Measurements from ENCODE around the gene VPS25. TPM values are rescaled to one million over a fixed set of nuclear protein-coding genes. Genes with fewer than 3 reads are reported as not detected.

The VPS25 gene
- total and polyA plus RNA-seq, 8 donors, result 4.1 to 79.6 (median 46.5) TPM

DNA sequence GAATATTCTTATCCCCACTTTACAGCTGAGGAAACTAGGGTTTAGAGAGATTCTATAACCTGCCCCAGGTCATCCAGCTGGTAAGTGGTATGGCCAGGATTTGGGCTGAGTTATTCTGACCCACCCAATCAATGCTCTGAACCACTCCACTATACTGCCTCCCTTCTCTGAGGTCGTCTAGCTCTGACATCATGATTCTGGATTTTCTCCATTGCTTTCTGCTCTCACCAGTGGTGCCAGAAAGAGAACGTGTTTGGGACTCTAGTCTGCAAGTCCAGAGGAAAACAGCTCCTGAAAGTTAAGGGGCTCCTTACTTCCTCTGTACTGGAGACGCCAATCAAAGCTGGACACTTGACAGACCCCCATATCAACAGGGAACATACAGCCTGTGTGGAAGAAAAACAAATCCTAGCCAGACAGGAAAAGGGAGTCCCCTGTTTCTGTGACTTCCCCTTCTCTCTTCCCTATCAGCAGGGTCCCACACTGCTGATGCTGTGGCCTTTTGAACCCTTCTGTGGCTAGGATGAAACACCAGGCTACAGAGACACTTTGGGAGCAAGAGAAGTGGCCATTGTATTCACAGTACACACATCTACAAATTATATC lies 22.4 kb upstream of the VPS25 start:
- H3K4me3 ChIP-seq, result no peak overlapping the region
- H3K9me3 ChIP-seq, result no peaks in the 10 kb centered on the region
- H3K27me3 ChIP-seq, result no peaks in the 10 kb centered on the region
- intact Hi-C loops (cut with DNase I; ENCODE audit: low total_unique reads), result no loop called here
- TF ChIP-seq POLR2AphosphoS5 (IDR thresholded peaks at IDR 0.05) (no peak), POLR2A (IDR thresholded peaks at IDR 0.05) (no peak), EP300 (IDR thresholded peaks at IDR 0.05) (no peak)
- DNase-seq, result peak in 1 of 2 donors; percentile 49
- 37 to 55% (median 42%) methylated on average over 3 of the region's 3 CpGs for WGBS, 5 donors
- no peaks in the 10 kb centered on the region for H3K36me3 ChIP-seq
- peak overlapping the region in 3 of 5 donors; percentile 51 to 64 (median 60) for H3K27ac ChIP-seq
- peaks cover 0 to 35% (median 22%) of the 10 kb centered on the region in 4 donors for H3K4me1 ChIP-seq

DNA sequence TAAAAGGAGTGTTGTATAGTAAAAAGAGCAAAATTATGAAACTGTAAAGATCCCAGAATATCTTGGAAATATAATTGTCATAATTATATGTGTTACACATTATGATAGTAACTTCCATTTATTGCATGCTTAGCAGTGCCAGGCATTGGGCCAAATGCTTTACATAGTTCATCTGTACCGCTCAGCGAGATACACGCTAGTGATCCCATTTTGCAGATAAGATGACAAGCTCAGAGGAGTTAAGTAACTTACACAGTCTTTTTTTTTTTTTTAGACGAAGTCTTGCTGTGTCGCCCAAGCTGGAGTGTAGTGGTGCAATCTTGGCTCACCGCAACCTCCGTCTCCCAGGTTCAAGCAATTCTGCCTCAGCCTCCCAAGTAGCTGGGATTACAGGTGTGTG lies 21.6 kb upstream of the VPS25 start:
- Histone ChIP-seq H3K4me3 (no peak overlapping the region), H3K9me3 (no peaks in the 10 kb centered on the region), H3K27ac (no peak overlapping the region), H3K36me3 (no peaks in the 10 kb centered on the region), H3K27me3 (no peaks in the 10 kb centered on the region), H3K4me1 (peaks cover 0 to 35% (median 22%) of the 10 kb centered on the region in 4 donors)
- TF ChIP-seq POLR2A (IDR thresholded peaks at IDR 0.05) (no peak), EP300 (IDR thresholded peaks at IDR 0.05) (no peak), POLR2AphosphoS5 (IDR thresholded peaks at IDR 0.05) (no peak)
- TF ChIP-seq, protein P1, sequence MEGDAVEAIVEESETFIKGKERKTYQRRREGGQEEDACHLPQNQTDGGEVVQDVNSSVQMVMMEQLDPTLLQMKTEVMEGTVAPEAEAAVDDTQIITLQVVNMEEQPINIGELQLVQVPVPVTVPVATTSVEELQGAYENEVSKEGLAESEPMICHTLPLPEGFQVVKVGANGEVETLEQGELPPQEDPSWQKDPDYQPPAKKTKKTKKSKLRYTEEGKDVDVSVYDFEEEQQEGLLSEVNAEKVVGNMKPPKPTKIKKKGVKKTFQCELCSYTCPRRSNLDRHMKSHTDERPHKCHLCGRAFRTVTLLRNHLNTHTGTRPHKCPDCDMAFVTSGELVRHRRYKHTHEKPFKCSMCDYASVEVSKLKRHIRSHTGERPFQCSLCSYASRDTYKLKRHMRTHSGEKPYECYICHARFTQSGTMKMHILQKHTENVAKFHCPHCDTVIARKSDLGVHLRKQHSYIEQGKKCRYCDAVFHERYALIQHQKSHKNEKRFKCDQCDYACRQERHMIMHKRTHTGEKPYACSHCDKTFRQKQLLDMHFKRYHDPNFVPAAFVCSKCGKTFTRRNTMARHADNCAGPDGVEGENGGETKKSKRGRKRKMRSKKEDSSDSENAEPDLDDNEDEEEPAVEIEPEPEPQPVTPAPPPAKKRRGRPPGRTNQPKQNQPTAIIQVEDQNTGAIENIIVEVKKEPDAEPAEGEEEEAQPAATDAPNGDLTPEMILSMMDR (IDR thresholded peaks at IDR 0.05), result no peak
- WGBS, 5 donors, result 61 to 73% (median 68%) methylated on average over 7 of the region's 7 CpGs
- peak in 1 of 2 donors; percentile 27 for DNase-seq
- intact Hi-C loops (cut with DNase I; ENCODE audit: low total_unique reads), result no loop called here

DNA sequence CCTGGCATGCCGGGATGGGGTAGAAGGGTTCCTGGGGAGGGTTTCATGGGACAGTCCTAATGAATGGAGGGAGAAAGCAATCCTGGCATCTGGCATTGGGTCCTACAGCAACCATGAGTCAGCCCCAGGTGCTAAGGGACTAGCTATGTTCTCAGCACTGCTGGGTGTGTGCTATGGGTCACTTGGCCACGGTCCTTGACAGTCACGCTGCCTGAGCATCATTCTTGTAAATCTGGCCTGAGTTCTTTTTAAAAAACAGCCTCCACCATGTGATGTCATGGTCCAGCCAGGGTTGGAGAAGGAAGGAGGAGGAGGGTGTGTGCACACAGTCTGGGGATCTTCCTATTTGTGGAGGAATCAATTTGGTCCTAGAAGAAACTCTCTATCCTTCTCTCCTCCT lies 18.5 kb upstream of the VPS25 start:
- TF ChIP-seq, protein P1 (IDR thresholded peaks at IDR 0.05), result no peak
- TF ChIP-seq POLR2AphosphoS5 (IDR thresholded peaks at IDR 0.05) (no peak), POLR2A (IDR thresholded peaks at IDR 0.05) (no peak), EP300 (IDR thresholded peaks at IDR 0.05) (no peak)

DNA sequence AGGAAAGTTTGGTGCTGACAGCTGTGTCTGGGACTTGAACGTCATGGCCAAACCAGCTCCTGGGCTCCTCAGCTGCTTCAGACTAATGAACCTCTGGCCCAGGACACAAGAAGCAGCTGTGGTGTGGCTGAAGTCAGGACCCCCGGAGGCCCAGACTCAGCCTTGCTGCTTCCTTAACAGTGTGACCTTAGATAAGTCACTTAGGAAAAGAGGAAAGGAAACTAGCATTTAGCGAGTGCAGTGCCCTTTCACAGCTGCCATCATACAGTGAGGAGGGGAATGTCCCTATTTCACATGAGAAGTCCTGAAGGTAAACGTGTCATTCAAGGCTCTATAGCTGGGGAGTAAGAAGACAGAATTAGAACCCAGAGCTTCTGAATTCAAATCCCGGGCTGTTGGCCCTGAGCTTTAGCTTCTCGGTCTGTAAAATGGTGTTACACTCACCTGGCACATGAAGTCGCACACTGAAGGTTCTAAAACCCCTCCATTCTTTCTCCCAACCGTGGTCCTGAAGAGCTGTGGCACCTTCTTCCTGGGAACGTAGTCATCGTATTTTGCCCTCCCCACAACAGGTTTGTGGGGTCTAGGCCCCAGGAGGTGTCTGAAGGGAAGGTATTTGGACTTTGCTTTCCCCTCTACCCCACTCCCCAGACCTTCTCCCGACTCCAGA lies 13.1 kb upstream of the VPS25 start:
- WGBS, 5 donors, result 38 to 53% (median 52%) methylated on average over 10 to 11 of the region's 11 CpGs
- H3K27me3 ChIP-seq, result peaks cover 0 to 41% (median 19%) of the 10 kb centered on the region in 3 donors
- DNase-seq, result peak in 1 of 2 donors; percentile 34
- H3K27ac ChIP-seq, result peak overlapping the region in 4 of 5 donors; percentile 52 to 73 (median 72)
- intact Hi-C loops (cut with DNase I; ENCODE audit: low total_unique reads), result loop anchor here (5.0 kb wide), 1 partner anchor 38 kb away; no protein-coding TSS in a partner anchor
- no peaks in the 10 kb centered on the region for H3K9me3 ChIP-seq
- TF ChIP-seq EP300 (IDR thresholded peaks at IDR 0.05), result no peak
- TF ChIP-seq POLR2AphosphoS5 (IDR thresholded peaks at IDR 0.05), result no peak
- TF ChIP-seq POLR2A (IDR thresholded peaks at IDR 0.05), result no peak
- TF ChIP-seq, protein P1 (IDR thresholded peaks at IDR 0.05), result no peak
- no peaks in the 10 kb centered on the region for H3K36me3 ChIP-seq
- H3K4me1 ChIP-seq, result peaks cover 18 to 30% (median 24%) of the 10 kb centered on the region in 4 donors
- peak overlapping the region; percentile 55 to 58 (median 57) for H3K4me3 ChIP-seq

More for the DNA sequence above, 18.5 kb upstream of the VPS25 start:
- no peak overlapping the region for H3K27ac ChIP-seq
- H3K36me3 ChIP-seq, result no peaks in the 10 kb centered on the region
- WGBS, 5 donors, result 78 to 91% (median 83%) methylated on average over 3 of the region's 3 CpGs
- H3K4me1 ChIP-seq, result peaks cover 0 to 20% (median 10%) of the 10 kb centered on the region in 4 donors
- no peak overlapping the region for H3K4me3 ChIP-seq
- H3K27me3 ChIP-seq, result peaks cover 0 to 6% (median 0%) of the 10 kb centered on the region in 3 donors
- H3K9me3 ChIP-seq, result no peaks in the 10 kb centered on the region
- peak in 1 of 2 donors; percentile 9 for DNase-seq
- intact Hi-C loops (cut with DNase I; ENCODE audit: low total_unique reads), result loop anchor here (5.0 kb wide), 1 partner anchor 32 kb away; no protein-coding TSS in a partner anchor
